ENCODE data around the gene ELL2.

Gene ELL2

GRCh38 chr5:95983509-95983908 lies 21.9 kb upstream of the ELL2 start:
- no peak for DNase-seq

GRCh38 chr5:95983080-95983479 lies 21.4 kb upstream of the ELL2 start:
- no peak for DNase-seq

GRCh38 chr5:95976606-95977005 lies 15.0 kb upstream of the ELL2 start:
- no peak for DNase-seq

- DNase-seq, result no peak
These were observed 14.1 kb upstream of the ELL2 start for GRCh38 chr5:95975703-95976102.

- peak in 1 of 58 donors; percentile 6 for DNase-seq
These were observed 12.2 kb upstream of the ELL2 start for GRCh38 chr5:95973793-95974325.

- no peak for DNase-seq
These were observed 10.5 kb upstream of the ELL2 start for GRCh38 chr5:95972196-95972595.

- DNase-seq, result no peak
These were observed 8.7 kb upstream of the ELL2 start for GRCh38 chr5:95970359-95970704.

GRCh38 chr5:95969651-95970358 lies 8.2 kb upstream of the ELL2 start:
- no peak for DNase-seq

GRCh38 chr5:95969055-95969454 lies 7.4 kb upstream of the ELL2 start:
- DNase-seq, result no peak

- DNase-seq, result no peak
These were observed 5.6 kb upstream of the ELL2 start for GRCh38 chr5:95967236-95967635.

GRCh38 chr5:95966005-95966404 lies 4.4 kb upstream of the ELL2 start:
- no peak for DNase-seq

GRCh38 chr5:95963650-95964410 lies 2.2 kb upstream of the ELL2 start:
- no peak for DNase-seq

GRCh38 chr5:95962785-95963184 lies 1.1 kb upstream of the ELL2 start:
- DNase-seq, result no peak

GRCh38 chr5:95962475-95962773 lies 773 bp upstream of the ELL2 start:
- DNase-seq, result no peak

- DNase-seq, result peak in 51 of 58 donors; percentile 36 to 83 (median 69)
These were observed 709 bp downstream of the ELL2 start for GRCh38 chr5:95960667-95961616.

- DNase-seq, result peak in 22 of 58 donors; percentile 10 to 64 (median 48)
These were observed 1.6 kb downstream of the ELL2 start for GRCh38 chr5:95959888-95960666.

GRCh38 chr5:95959051-95959887 lies 2.4 kb downstream of the ELL2 start:
- DNase-seq, result peak in 22 of 58 donors; percentile 2 to 53 (median 32)

- DNase-seq, result peak in 2 of 58 donors; percentile 2 to 7
These were observed 3.2 kb downstream of the ELL2 start for GRCh38 chr5:95958310-95959014.

GRCh38 chr5:95957561-95958203 lies 4.0 kb downstream of the ELL2 start:
- no peak for DNase-seq
